ENCODE data around the gene OR2H1.
"Not testable (repeated sequence)": the region's sequence is repeated elsewhere in the genome, so short reads cannot be mapped to it uniquely, and the experiment has no call there.

Gene OR2H1

DNA sequence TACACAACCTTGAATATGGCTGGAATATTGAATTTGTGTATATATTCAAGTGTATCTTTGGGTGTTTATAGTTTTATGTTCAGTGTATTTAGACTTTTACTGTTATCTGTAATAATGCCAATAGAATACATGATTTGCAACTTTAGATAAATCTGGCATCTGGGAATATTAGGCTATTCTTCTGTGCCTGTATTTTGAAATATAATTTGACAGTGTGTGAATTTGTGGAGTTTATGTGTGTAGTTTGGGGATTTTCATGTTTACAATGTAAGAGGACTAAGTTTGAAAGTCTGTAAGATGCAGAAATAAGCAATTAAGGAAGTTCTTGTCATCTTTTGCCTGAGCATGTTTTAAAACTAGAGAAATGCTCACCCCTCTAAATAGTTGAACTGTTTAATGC lies 17.9 kb upstream of the OR2H1 start, which contains the start of gene OR10C1:
Gene OR10C1, plus strand, starts transcription at position 301 of the 400 bp plus-strand sequence. CDS start 710 bp downstream, outside the sequence.
- TF ChIP-seq, protein P1, sequence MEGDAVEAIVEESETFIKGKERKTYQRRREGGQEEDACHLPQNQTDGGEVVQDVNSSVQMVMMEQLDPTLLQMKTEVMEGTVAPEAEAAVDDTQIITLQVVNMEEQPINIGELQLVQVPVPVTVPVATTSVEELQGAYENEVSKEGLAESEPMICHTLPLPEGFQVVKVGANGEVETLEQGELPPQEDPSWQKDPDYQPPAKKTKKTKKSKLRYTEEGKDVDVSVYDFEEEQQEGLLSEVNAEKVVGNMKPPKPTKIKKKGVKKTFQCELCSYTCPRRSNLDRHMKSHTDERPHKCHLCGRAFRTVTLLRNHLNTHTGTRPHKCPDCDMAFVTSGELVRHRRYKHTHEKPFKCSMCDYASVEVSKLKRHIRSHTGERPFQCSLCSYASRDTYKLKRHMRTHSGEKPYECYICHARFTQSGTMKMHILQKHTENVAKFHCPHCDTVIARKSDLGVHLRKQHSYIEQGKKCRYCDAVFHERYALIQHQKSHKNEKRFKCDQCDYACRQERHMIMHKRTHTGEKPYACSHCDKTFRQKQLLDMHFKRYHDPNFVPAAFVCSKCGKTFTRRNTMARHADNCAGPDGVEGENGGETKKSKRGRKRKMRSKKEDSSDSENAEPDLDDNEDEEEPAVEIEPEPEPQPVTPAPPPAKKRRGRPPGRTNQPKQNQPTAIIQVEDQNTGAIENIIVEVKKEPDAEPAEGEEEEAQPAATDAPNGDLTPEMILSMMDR (conservative IDR thresholded peaks at IDR 0.05; ENCODE audit: low read depth, low read length): no peak
- no peak for DNase-seq (ENCODE audit: low read depth)
- H3K4me3 ChIP-seq (ENCODE audit: low read length): no peak within 1 kb of the TSS

DNA sequence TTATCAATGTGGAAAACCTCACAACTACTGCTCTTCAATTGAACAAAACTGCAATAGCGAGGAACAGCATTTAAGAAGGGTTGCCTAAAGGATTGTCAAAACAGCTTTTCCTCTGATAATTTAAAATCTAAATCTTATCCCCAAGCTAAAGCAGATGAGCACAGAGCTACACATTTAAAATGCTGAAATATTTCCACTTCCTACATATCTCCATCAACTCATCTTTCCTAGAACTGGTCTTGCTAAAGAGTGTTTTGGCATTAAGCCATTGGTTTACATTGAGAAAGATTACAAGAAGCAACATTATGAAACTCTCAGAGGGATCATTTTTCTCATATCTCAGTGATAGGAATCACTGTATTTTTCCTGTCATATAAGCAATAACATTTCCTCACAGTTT lies 14.2 kb upstream of the OR2H1 start:
- DNase-seq (ENCODE audit: low read depth): no peak
- TF ChIP-seq, protein P1 (conservative IDR thresholded peaks at IDR 0.05; ENCODE audit: low read depth, low read length): no peak

DNA sequence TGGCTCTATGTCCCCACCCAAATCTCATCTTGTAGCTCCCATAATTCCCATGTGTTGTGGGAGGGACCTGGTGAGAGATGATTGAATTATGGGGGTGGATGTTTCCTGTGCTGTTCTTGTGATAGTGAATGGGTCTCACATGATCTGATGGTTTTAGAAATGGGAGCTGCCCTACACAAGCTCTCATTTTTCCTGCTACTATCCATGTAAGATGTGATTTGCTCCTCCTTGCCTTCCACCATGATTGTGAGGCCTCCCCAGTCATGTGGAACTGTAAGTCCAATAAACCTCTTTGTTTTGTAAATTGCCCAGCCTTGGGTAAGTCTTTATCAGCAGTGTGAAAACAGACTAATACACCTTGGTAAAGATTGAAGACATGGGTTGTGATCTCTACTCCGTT lies 12.9 kb upstream of the OR2H1 start:
- DNase-seq (ENCODE audit: low read depth); H3K4me3 ChIP-seq (ENCODE audit: low read length): not testable (repeated sequence)

More for the DNA sequence above, 14.2 kb upstream of the OR2H1 start:
- no peak overlapping the region for H3K4me3 ChIP-seq (ENCODE audit: low read length)

- DNase-seq (ENCODE audit: low read depth): peak; percentile 17
- TF ChIP-seq, protein P1 (conservative IDR thresholded peaks at IDR 0.05; ENCODE audit: low read depth, low read length): no peak
- H3K4me3 ChIP-seq (ENCODE audit: low read length): no peak overlapping the region
These were observed 9.3 kb upstream of the OR2H1 start for GRCh38 chr6:29447670-29448069.

DNA sequence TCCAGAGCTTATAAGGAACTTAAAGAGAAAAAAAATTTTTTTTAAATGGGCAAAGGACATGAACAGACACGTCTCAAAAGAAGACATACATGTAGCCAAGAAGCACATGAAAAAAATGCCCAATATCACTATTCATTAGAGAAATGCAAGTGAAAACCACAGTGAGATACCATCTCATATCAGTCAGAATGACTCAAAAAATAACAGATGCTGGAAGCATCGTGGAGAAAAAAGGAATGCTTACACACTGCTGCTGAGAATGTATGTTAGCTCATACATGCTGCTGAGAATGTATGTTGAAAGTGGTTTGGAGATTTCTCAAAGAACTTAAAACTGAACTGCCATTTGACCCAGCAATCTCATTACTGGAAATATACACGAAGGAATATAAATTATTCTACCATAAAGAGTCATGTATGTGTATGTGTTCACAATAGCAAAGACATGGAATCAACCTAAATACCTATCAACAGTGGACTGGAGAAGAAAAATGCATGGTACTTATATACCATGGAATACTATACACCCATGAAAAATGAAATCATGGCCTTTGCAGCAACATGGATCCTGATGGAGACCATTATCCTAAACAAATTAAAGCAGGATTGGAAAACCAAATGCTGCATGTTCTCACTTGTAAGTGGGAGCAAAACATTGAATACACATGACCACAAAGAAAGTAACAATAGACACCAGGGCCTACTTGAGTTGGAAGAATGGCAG lies 5.3 kb upstream of the OR2H1 start:
- no peak overlapping the region for H3K4me3 ChIP-seq (ENCODE audit: low read length)
- TF ChIP-seq, protein P1 (conservative IDR thresholded peaks at IDR 0.05; ENCODE audit: low read depth, low read length): no peak
- no peak for DNase-seq (ENCODE audit: low read depth)

DNA sequence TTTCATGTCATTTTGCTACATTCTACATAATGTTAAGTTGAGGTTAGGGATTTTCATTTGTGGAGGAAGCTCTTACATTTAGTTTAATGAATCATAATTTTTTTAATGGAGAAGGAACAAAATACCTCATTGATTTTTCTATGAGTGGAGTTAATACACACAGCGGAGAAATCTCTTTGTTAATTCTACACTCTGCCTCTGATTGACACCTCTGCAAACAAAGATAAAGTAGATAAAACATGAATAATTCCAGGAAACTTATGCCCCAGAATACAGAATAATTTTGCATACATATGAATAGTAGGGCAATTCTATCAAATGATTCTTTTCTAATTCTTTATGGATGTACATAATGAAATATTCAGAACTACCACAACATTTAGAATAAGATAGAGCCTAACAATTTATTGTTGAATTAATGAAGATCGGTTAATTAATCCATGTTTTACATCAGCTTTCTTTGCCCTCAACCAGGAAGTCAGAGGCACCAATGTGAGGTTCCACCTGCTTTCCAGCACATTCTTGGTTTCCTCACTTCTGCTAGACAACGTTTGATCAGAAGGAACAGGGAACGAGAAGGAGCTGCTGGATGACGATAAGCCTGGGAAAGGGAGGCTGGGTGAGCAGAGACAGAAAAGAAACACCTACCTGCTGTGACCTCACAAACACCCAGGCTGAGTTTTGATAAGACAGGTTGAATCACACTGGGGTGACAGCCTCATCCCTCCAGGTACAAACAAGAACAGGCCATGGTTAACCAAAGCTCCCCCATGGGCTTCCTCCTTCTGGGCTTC lies 4.3 kb downstream of the OR2H1 start:
- DNase-seq (ENCODE audit: low read depth): no peak
- TF ChIP-seq, protein P1 (conservative IDR thresholded peaks at IDR 0.05; ENCODE audit: low read depth, low read length): no peak
- H3K4me3 ChIP-seq (ENCODE audit: low read length): no peak overlapping the region

GRCh38 chr6:29462022-29462421 lies 5.1 kb downstream of the OR2H1 start:
- TF ChIP-seq, protein P1 (conservative IDR thresholded peaks at IDR 0.05; ENCODE audit: low read depth, low read length): no peak
- no peak overlapping the region for H3K4me3 ChIP-seq (ENCODE audit: low read length)
- no peak for DNase-seq (ENCODE audit: low read depth)

All from retinal pigment epithelial cell (primary cell).